ENCODE data around the gene DOHH. TPM values are rescaled to one million over a fixed set of nuclear protein-coding genes. Genes with fewer than 3 reads are reported as not detected.

DOHH gene
- total RNA-seq, 1 experiment from 2014 or later: 0.89 TPM

DNA sequence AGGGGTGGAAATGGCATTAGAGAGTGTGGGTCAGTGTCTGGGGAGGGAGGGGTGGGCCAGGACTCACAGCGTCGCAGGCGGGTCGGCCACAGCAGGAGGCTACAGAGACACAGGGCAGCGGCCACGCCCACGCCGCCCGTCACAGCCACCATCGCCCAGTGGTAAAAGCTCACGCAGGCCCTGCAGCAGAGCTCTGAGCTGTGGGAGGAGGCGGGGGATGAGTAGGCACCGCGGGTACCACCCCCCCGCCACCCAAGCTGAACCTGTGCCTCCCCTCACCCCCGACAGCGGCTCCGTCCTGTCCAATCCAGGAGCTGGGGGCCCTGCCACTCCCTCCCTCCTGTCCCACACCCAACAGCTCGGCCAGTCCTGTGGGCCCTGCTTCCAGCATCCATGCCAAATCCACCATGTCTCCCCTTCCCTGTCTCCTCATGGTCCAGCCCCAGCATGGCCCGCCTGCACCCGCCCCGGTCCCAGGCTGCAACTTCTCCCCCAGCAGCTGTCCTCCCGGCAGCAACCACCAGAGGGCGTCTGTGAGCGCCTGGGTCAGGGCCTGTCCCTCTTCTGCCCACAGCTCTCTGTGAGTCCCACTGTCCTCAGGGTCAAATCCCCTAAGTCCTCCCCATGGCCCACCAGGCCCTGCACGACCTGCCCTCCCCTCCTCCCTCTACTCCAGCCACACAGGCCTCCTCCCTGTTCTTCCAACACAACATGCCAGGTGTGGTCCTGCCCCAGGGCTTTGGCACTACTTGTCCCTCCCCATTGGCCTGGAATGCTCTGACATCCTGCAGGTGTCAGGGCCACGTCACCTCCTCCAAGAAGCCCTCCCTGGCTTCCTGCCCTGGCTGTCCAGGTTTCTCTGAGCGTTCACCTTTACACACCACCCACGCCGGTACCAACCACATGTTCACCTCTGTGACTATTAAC is 44.5 kb upstream of the DOHH start:
- Histone ChIP-seq H3K79me2 (ENCODE audit: low read length) (no peaks in the 10 kb centered on the region), H3K36me3 (ENCODE audit: insufficient read depth, low read length) (no peaks in the 10 kb centered on the region), H3K9me3 (ENCODE audit: low read length) (no peaks in the 10 kb centered on the region), H3K9me2 (replicated peaks; ENCODE audit: insufficient read depth, low read length) (no peaks in the 10 kb centered on the region), H4K20me1 (ENCODE audit: insufficient read depth, low read depth, low read length) (peaks cover 15% of the 10 kb centered on the region; the same call in 1 of the 2 replicates), H3K4me3 (ENCODE audit: low read length) (no peak overlapping the region), H3K4me1 (ENCODE audit: low read length) (no peaks in the 10 kb centered on the region), H3K27ac (ENCODE audit: low read length) (no peak overlapping the region), H3K4me2 (ENCODE audit: low read depth, low read length, poor library complexity, severe bottlenecking) (no peak overlapping the region), H3K27me3 (ENCODE audit: low read length) (no peaks in the 10 kb centered on the region), H2AFZ (ENCODE audit: low read length) (no peak overlapping the region), H3K9ac (ENCODE audit: low read length) (no peak overlapping the region)
- DNase-seq: peak; percentile 86

- H3K27ac ChIP-seq (ENCODE audit: low read length): no peak overlapping the region
- H2AFZ ChIP-seq (ENCODE audit: low read length): no peak overlapping the region
- H3K4me3 ChIP-seq (ENCODE audit: low read length): no peak overlapping the region
- no peaks in the 10 kb centered on the region for H3K9me3 ChIP-seq (ENCODE audit: low read length)
- no peaks in the 10 kb centered on the region for H3K79me2 ChIP-seq (ENCODE audit: low read length)
- H3K27me3 ChIP-seq (ENCODE audit: low read length): no peaks in the 10 kb centered on the region
- no peak overlapping the region for H3K4me2 ChIP-seq (ENCODE audit: low read depth, low read length, poor library complexity, severe bottlenecking)
- peaks cover 15% of the 10 kb centered on the region; the same call in 1 of the 2 replicates for H4K20me1 ChIP-seq (ENCODE audit: insufficient read depth, low read depth, low read length)
- DNase-seq: no peak
- no peaks in the 10 kb centered on the region for H3K4me1 ChIP-seq (ENCODE audit: low read length)
- no peak overlapping the region for H3K9ac ChIP-seq (ENCODE audit: low read length)
- peaks cover 4% of the 10 kb centered on the region; the same call in 1 of the 2 replicates for H3K36me3 ChIP-seq (ENCODE audit: insufficient read depth, low read length)
- H3K9me2 ChIP-seq (replicated peaks; ENCODE audit: insufficient read depth, low read length): no peaks in the 10 kb centered on the region
Measured at GRCh38 chr19:3544058-3544376, 43.5 kb upstream of the DOHH start.

- H3K9me2 ChIP-seq (replicated peaks; ENCODE audit: insufficient read depth, low read length): no peaks in the 10 kb centered on the region
- H3K9me3 ChIP-seq (ENCODE audit: low read length): no peaks in the 10 kb centered on the region
- no peak overlapping the region for H3K27ac ChIP-seq (ENCODE audit: low read length)
- no peak overlapping the region for H2AFZ ChIP-seq (ENCODE audit: low read length)
- H3K4me2 ChIP-seq (ENCODE audit: low read depth, low read length, poor library complexity, severe bottlenecking): no peak overlapping the region
- DNase-seq: no peak
- H3K36me3 ChIP-seq (ENCODE audit: insufficient read depth, low read length): peaks cover 4% of the 10 kb centered on the region; the same call in 1 of the 2 replicates
- H3K79me2 ChIP-seq (ENCODE audit: low read length): no peaks in the 10 kb centered on the region
- H3K4me3 ChIP-seq (ENCODE audit: low read length): no peak overlapping the region
- no peak overlapping the region for H3K9ac ChIP-seq (ENCODE audit: low read length)
- H4K20me1 ChIP-seq (ENCODE audit: insufficient read depth, low read depth, low read length): peaks cover 15% of the 10 kb centered on the region; the same call in 1 of the 2 replicates
- no peaks in the 10 kb centered on the region for H3K4me1 ChIP-seq (ENCODE audit: low read length)
- no peaks in the 10 kb centered on the region for H3K27me3 ChIP-seq (ENCODE audit: low read length)
Measured at GRCh38 chr19:3543150-3544057, 42.9 kb upstream of the DOHH start.

DNA sequence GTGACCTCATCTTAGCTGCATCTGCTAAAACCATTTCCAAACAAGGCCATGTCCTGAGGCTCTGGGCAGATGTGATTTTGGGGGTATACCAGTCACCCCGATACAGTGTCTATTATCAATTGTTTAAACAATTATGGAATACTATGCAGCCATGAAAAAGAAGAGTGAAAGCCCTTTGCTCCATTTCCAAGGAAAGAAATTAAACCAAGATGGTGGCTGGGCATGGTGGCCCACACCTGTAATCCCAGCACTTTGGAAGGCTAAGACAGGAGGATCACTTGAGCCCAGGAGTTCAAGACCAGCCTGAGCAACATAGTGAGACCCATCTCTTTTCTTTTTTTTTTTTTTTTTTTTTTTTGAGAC is 39.3 kb upstream of the DOHH start:
- no peak for DNase-seq
- H3K4me2 ChIP-seq (ENCODE audit: low read depth, low read length, poor library complexity, severe bottlenecking): no peak overlapping the region

DNA sequence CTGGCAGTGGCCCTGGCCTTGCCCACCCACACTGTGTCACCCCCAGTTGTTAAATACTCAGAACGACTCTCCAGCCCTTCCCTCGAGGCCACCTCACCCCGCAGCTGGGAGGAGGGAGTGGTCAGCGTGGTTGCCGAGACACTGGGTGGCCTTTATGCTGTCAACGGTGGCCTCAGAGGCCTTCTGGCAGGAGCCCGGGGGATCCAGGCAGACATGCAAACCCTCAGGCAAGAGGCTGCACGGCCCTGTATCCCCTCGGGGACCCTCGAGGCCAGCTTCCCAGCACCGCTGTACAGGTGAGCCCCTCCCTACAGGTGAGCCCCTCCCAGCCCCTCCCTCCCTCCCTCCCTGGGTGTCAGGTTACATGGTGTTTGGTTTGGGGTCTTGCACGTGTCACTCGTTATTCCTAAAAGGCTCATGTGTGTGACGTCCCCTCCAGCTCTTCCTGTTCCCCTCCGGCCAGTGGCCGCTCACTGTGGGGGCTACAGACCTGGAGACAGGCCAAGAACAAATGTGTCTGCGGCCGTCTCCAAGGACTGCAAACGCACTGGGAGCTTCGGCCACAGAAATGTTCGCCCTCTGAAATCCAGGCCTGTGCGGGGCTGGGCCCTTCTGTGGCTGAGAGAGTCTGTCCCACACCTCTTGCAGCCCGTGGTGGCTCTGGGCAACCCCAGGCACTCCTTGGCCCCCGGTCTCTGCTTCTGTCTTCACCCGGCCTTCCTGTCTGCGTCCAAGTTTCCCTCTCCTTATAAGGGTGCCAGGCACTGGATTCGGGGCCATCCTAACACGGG is 38.7 kb upstream of the DOHH start, which contains the start of gene TEKTIP1:
Gene TEKTIP1 (plus strand): TSS at position 210 of the 791 bp plus-strand sequence. CDS start 4 bp downstream, at position 214.
- no peak for DNase-seq
- no peaks in the 10 kb centered on the region; the same call in 1 of the 2 replicates for H4K20me1 ChIP-seq (ENCODE audit: insufficient read depth, low read depth, low read length)
- H3K36me3 ChIP-seq (ENCODE audit: insufficient read depth, low read length): peaks cover 4% of the 10 kb centered on the region; the same call in 1 of the 2 replicates
- H3K4me1 ChIP-seq (ENCODE audit: low read length): no peaks in the 10 kb centered on the region
- no peak within 1 kb of the TSS for H3K4me2 ChIP-seq (ENCODE audit: low read depth, low read length, poor library complexity, severe bottlenecking)
- no peak within 1 kb of the TSS for H3K27ac ChIP-seq (ENCODE audit: low read length)
- H3K4me3 ChIP-seq (ENCODE audit: low read length): no peak within 1 kb of the TSS
- H2AFZ ChIP-seq (ENCODE audit: low read length): no peak within 1 kb of the TSS
- H3K79me2 ChIP-seq (ENCODE audit: low read length): no peaks in the 10 kb centered on the region
- no peaks in the 10 kb centered on the region for H3K9me2 ChIP-seq (replicated peaks; ENCODE audit: insufficient read depth, low read length)
- no peaks in the 10 kb centered on the region for H3K9me3 ChIP-seq (ENCODE audit: low read length)
- H3K27me3 ChIP-seq (ENCODE audit: low read length): no peaks in the 10 kb centered on the region
- H3K9ac ChIP-seq (ENCODE audit: low read length): no peak within 1 kb of the TSS

More for the DNA sequence above, 39.3 kb upstream of the DOHH start:
- H2AFZ ChIP-seq (ENCODE audit: low read length): no peak overlapping the region
- no peaks in the 10 kb centered on the region for H3K9me2 ChIP-seq (replicated peaks; ENCODE audit: insufficient read depth, low read length)
- no peaks in the 10 kb centered on the region for H3K27me3 ChIP-seq (ENCODE audit: low read length)
- no peaks in the 10 kb centered on the region; the same call in 1 of the 2 replicates for H4K20me1 ChIP-seq (ENCODE audit: insufficient read depth, low read depth, low read length)
- H3K9ac ChIP-seq (ENCODE audit: low read length): no peak overlapping the region
- no peaks in the 10 kb centered on the region for H3K79me2 ChIP-seq (ENCODE audit: low read length)
- H3K36me3 ChIP-seq (ENCODE audit: insufficient read depth, low read length): peaks cover 4% of the 10 kb centered on the region; the same call in 1 of the 2 replicates
- no peak overlapping the region for H3K27ac ChIP-seq (ENCODE audit: low read length)
- H3K4me3 ChIP-seq (ENCODE audit: low read length): no peak overlapping the region
- no peaks in the 10 kb centered on the region for H3K9me3 ChIP-seq (ENCODE audit: low read length)
- no peaks in the 10 kb centered on the region for H3K4me1 ChIP-seq (ENCODE audit: low read length)

DNA sequence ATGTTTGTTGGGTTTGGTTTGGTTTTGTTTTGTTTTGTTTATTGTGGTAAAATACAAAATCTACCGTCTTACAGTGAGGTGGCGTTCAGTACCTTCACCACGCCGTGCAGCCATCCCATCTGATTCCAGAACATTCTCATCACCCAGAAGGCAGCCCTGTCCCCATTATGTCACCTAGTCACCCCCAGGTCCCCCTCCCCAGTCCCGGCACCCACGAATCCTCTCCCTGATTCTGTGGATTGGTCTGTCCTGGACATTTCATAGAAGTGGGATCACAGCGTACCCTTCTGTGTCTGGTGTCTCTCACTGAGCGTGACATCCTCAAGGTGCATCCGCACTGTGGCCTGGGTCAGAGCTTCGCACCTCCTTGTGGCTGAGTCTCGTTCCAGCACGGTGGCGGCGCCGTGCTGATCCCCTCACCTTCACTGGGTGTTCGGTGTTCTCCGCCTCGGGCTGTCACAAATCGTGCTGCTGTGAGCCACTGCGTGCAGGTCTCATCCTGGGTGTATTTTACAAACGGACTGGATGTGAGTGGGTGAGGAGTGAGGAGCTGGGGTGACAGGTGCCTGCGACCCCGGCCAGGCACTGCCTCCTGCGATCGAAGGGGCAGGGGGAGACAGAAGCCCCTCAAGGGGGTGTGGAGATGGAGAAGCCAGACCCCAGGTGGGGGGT is 37.9 kb upstream of the DOHH start:
- H3K36me3 ChIP-seq (ENCODE audit: insufficient read depth, low read length): peaks cover 4% of the 10 kb centered on the region; the same call in 1 of the 2 replicates
- H3K9me3 ChIP-seq (ENCODE audit: low read length): no peaks in the 10 kb centered on the region
- H2AFZ ChIP-seq (ENCODE audit: low read length): no peak overlapping the region
- no peaks in the 10 kb centered on the region for H3K27me3 ChIP-seq (ENCODE audit: low read length)
- H3K79me2 ChIP-seq (ENCODE audit: low read length): no peaks in the 10 kb centered on the region
- H3K9me2 ChIP-seq (replicated peaks; ENCODE audit: insufficient read depth, low read length): no peaks in the 10 kb centered on the region
- no peak overlapping the region for H3K4me3 ChIP-seq (ENCODE audit: low read length)
- no peak for DNase-seq
- H3K9ac ChIP-seq (ENCODE audit: low read length): no peak overlapping the region
- no peak overlapping the region for H3K27ac ChIP-seq (ENCODE audit: low read length)
- no peak overlapping the region for H3K4me2 ChIP-seq (ENCODE audit: low read depth, low read length, poor library complexity, severe bottlenecking)
- no peaks in the 10 kb centered on the region for H3K4me1 ChIP-seq (ENCODE audit: low read length)
- no peaks in the 10 kb centered on the region; the same call in 1 of the 2 replicates for H4K20me1 ChIP-seq (ENCODE audit: insufficient read depth, low read depth, low read length)

DNA sequence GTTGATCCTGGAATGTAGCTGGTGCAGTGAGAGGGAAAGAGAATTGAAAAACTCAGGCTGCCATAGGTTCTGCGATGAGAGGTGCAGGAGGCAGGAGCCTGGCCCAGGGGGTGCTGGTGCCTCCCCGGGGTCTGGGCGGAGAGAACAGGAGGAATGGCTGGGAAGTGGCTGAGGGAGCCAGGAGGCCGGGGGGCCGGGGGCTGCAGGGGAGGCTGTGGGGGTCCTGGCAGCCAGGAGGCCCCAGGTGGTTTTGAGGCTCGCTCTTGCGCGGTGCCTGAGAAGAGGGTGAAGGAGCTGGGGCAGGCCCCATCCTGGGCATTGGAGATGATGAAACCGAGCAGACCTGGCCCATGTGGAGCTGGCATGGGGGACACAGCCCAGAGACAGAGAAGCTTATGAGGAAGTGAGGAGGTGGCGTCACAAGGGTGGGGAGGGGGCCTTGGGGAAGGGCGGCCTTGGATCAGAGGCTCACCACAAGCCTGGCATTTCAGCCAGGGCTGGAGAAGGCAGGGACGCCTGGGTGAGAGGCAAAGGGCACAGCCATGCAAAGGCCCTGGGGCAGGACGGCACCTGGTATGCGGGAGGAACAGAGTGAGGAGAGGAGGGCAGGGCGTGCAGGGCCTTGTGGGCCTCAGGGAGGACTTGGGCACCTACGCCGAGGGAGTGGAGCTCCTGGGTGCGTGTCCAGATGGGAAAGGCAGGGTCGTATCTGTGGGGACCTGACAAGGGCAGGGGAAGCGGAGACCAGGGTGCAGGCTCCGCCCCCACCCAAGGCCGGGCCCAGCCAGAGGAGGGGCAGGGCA is 37.2 kb upstream of the DOHH start:
- H2AFZ ChIP-seq (ENCODE audit: low read length): no peak overlapping the region
- H3K36me3 ChIP-seq (ENCODE audit: insufficient read depth, low read length): peaks cover 4% of the 10 kb centered on the region; the same call in 1 of the 2 replicates
- H3K9ac ChIP-seq (ENCODE audit: low read length): no peak overlapping the region
- no peak overlapping the region for H3K4me2 ChIP-seq (ENCODE audit: low read depth, low read length, poor library complexity, severe bottlenecking)
- no peaks in the 10 kb centered on the region for H3K9me3 ChIP-seq (ENCODE audit: low read length)
- H4K20me1 ChIP-seq (ENCODE audit: insufficient read depth, low read depth, low read length): no peaks in the 10 kb centered on the region; the same call in 1 of the 2 replicates
- H3K9me2 ChIP-seq (replicated peaks; ENCODE audit: insufficient read depth, low read length): no peaks in the 10 kb centered on the region
- H3K4me1 ChIP-seq (ENCODE audit: low read length): no peaks in the 10 kb centered on the region
- no peak overlapping the region for H3K4me3 ChIP-seq (ENCODE audit: low read length)
- no peaks in the 10 kb centered on the region for H3K27me3 ChIP-seq (ENCODE audit: low read length)
- peak; percentile 49 for DNase-seq
- no peaks in the 10 kb centered on the region for H3K79me2 ChIP-seq (ENCODE audit: low read length)
- no peak overlapping the region for H3K27ac ChIP-seq (ENCODE audit: low read length)
